NCI-H146 (cell line): ENCODE data around the gene TARBP2.
"Not testable (repeated sequence)": the region's sequence is repeated elsewhere in the genome, so short reads cannot be mapped to it uniquely, and the experiment has no call there.

ENCODE experiments used
- DNase-seq: peaks from one replicate; lab custom pipeline; 2025; lab: John Stamatoyannopoulos, UW

Gene TARBP2

DNA sequence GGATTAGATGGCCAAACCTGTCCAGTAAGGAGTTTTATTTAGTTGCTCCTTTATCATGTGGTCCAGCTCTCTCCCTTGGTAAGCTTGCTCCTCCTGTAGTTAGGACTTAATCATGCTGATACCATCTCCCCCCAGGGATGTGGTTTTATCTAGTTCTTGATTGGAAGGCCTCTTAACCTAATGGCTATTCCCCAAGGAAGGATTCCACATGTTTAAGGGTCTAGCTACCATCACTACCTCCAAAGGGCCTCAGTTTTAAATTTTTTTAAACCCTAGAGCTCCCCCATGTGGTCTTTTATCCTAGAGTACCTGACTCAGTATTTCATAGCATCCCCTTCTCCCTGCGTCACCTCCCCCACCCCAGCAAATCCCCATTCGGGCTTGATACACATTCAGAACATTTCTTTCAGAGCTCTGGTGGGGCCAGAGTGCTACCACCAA lies 24.3 kb upstream of the TARBP2 start:
- DNase-seq, result no peak

DNA sequence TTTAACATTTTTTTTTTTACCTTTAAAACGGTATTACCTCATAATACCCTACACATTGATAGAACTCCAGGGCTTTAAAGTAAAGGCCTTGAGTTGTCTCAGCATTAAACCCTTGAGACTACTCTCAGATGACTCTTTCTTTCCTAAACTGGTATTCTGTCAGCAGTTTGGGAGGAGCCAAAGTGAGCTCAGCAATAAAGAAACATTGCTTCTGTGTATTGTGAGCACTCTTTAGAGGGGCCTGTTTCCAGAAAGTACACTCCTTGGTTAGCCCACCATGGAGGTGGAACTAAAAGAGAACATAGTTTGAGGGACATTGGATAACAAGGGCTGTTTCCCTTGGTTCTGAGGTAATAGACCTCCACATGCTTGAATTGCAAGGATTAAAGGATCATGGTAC lies 22.2 kb upstream of the TARBP2 start:
- DNase-seq, result no peak

DNA sequence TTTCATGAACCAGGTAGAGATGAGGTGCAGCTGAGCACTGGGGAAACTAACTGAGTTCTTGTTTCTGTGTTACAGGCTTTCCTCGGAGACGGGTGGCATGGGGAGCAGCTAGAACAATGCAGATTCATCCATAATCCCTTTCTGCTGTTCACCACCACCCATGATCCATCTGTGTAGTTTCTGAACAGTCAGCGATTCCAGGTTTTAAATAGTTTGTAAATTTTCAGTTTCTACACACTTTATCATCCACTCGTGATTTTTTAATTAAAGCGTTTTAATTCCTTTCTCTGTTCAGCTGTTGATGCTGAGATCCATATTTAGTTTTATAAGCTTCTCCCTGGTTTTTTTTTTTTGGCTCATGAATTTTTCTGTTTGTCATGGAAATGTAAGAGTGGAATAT lies 21.8 kb upstream of the TARBP2 start:
- DNase-seq, result no peak

DNA sequence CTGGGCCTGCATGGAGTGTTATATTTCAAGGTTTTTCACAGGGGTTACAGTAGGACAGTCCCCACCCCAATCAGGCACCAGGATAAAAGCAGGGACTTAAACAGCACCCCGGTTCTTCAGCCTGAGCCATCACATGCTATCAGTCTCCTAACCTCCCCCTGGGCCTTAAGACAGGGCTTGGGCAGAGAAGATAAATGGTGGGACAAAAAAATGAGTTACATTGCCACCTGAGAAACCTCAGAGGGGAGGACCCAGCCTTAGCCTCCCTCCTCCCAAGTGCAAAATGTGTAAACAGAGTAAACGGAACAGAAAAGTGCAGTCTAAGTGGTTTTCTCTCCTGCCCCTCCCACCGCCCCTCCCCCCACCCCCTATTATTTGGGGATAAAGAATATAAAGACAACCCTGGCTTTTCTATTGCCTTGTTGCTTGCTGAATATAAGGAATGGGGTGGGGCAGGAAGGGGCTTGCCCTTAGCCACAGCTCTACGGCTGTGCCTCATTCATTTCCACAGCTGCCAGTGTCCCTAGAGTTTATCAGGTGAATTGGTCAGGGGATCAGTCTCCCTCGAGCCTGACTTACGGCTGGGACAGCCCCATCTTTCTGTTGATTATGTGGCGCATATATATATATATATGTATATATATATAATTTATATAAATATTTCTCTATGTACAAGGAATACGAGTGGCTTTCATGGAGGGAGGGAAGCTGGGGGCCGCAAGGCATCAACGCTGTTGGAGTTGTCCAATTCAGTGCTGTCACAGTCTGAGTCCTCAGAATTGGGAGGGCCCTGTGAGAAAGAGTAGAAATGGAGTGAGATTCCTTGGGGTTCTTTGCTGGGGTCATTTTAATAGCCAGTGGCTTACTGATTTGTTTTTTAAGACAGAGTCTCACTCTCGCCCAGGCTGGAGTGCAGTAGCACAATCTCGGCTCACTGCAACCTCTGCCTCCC lies 20.3 kb upstream of the TARBP2 start:
- no peak for DNase-seq

DNA sequence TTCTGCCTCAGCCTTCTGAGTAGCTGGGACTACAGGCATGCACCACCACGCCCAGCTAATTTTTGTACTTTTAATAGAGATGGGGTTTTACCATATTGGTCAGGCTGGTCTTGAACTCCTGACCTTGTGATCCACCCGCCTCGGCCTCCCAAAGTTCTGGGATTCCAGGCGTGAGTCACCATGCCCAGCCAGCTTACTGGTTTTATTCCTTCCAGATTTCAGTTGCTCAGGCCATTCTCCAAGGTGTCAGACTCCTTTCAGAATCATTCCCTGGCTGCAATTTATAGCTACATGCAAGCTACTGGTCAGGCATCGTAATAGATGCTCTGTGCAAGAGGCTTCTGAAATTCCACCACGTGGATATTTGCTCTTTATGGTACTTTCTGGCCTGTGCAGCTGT lies 19.6 kb upstream of the TARBP2 start:
- not testable (repeated sequence) for DNase-seq

DNA sequence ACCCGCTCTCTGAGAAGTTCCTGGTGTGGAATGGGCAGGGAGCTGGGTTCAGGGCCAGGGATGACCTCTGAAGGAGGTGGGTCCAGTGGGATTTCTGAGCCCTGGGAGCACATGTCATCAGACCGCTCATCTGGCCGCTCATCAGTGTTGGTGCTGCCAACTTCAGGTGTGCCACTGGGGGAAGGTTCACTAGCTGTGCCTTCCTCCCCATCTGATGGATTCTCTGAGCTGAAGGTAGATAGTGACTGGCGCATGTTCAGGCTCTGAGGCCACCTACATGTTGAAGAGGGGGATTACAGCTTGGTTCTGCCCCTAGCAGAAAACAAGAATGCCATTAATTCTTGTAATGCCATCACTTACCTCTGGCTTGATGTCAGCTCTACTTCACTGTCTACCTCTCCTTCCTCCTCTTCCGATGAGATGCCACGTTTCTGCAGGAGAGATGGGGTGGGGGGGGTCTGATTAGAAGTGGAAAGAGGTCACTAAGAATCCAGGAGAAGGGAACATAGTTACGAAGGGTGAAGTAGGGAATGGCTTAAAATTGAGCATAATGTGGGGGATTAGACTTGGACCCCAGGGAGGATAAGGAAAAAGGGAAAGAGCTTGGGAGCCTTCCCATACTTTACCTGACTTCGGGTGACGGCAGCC lies 19.0 kb upstream of the TARBP2 start:
- no peak for DNase-seq

DNA sequence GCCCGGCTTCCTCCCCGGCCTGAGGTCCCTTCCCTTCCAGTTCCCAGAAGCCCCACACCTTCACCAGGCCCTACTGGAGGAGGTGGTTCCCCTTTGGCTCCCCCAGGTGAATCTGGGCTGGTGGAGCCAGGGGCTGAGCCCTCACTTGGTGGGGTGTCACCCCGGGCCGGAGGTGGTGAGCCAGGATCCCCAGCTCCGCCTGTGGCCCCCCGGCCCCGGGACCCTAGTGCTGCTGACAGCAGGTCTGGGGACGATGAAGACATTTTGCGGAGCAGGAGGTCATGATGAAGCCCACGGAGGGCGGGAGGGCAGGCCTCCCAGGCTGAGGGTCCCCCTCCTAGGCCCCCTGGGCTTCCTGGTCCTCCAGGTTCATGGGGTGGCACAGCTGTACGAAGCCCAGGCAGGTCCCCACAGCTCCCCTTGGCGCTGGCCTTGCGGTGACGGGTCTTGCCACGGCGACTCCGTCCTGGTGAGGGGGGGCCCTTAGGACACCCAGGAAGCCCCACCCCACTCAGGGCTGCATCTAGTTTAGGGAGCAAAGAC lies 18.4 kb upstream of the TARBP2 start:
- DNase-seq, result no peak

DNA sequence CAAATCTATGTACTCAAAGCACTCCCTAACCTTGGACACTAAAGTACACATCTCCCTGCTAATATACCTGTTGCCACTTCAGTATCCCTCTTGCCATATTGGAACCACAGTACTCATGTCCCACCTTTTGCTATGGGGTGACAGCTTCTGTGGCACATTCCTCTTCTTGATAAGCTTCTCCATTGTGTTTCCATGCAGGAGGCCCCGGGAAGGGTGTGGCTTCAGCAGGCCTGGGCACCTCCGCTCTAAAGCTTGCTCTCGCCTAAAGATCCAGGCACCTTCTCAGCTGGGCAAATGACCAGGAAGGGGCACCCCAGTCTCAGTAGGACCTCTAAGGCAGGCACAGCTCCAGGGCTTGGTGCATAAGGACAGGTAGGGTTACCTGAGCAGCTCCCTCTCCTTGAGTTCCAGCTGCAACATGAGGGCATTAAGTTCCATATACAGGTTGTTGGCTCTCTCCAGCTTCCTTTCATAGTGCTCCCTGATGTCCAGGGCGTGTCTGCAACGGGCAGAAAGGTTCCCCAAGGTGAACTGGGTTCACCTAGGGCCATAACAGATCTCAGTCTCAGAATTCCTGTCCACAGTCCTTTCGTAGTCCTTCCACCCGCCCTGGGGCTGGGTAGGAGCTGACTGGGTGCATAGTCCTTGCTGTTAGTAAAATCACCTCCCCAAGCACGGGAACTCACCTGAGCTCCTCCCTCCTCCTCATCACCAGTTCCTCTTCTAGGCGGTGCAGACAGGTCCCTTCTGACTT lies 17.7 kb upstream of the TARBP2 start:
- DNase-seq, result no peak

DNA sequence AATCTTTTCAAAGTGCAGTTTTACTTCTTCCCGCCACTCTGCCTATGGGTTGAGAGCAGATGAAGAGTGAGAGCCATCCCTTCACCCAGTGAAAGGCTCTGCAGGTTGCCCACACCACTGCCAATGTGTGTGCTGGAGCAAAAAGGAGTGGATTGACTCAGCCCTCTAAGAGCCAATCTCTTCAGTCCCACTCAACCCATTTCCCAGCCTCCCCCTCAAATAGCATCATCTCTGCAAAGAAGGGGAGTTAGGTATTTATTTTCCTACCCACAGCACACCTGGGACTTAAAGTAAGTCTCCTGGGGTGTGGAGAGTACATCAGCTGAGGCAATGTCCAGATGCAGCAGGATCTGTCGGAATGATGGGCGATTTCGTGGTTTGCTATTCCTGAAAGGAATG lies 17.1 kb upstream of the TARBP2 start:
- no peak for DNase-seq

DNA sequence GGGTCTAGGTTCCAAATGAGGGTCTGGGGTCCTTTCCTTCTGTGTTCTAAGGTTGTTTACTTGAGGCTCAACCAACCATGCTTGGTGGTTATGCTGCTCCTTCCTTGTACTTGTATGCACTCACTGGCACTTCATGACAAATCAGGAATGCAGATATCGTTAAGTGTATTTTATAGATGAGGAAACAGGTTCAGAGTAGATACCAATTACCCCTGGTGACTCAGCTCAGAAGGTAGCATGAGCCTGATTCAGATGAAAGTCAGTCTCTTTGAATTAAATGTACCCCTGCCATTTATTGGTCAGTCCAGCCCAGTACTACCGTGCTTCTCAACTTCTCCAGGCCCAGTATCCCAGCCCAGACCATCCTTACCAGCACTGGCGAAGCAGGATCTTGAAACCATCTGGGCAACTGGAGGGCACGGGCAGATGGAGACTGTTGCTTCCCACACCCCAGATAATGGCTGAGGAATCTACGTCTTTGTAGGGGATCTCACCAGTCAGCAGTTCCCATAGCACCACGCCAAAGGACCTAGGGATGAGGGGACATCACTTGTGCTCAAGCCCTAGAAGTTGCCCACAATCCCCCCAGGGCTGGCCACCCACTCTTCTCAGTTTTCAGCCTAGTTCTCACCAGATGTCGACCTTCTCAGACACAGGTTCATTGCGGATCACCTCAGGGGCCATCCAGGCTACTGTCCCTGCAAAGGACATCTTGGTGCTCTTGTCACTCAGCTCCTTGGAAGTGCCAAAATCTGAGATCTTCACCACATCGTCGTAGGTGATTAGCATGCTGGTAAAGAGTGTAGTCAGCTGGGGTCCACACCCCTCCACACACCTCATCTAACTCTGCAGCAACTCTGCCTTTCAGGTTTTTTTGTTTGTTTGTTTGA lies 16.2 kb upstream of the TARBP2 start:
- DNase-seq, result no peak

DNA sequence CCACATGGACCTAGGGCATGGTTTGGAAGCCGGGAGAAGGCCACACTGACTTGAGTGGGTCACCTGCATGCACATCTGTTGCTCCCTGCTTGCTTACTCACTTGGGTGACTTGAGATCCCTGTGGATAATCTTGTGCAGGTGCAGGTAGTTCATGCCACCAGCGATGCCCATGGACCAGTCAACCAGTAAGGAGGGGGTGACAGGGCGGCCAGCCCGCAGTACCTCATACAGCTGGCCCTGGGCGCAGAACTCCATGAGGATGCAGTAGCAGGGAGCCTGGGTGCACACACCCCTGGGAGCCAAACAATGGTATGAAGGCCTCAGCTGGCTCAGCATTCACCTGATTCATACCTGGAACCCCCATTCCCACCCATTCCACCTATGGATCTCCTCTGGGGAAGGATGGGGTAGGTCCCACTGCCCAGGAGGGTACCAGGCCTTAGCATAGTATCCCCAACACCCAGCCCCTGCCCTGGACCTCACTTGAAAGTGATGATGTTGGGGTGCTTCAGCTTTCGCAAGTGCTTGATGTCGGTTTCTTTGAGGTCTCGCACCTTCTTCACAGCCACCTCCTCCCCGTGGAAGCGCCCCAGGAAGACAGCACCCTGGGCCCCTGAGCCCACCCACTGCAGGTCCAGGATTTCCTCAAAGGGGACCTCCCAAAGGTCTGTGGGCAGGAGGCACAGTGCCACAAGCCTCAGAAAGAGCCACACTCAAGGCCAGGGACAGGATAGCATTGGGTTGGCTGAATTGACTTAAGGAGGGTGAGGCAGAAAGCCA lies 14.9 kb upstream of the TARBP2 start:
- no peak for DNase-seq

DNA sequence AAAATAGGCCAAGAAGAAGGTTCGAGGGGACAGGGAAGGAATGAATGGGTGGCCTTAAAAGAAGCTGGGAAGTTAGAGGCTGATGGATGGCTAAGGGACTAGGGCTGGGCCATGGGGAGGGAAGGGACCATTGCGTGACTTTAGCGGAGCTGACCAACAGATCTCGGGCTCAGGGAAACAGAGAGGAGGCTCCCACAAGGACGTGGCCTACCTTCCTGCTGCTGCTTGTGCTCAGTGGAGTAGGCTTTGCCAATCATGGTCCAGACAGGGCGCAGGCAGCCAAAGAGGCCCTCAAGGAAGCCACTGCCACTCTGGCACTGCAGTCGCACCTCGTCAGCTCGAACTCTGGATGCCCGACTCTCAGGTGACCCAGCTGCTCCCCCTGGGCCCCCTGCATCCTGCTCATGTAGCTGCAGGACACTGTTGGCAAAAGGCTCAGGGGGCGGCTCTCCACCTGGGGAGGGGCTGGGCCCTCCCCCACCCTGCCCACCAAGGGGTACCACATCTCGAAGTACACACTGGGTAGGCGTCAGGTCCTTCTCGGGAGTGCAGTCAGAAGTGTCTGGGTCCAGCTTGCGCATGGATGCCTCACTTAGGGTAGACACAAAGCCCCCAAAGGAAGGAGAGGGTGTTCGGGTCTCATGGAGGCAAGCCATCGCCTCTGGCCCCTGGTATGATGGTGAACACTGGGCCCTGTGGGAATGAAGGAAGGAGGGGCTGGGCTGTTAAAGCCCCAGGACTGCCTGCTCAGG lies 14.2 kb upstream of the TARBP2 start:
- DNase-seq, result no peak

DNA sequence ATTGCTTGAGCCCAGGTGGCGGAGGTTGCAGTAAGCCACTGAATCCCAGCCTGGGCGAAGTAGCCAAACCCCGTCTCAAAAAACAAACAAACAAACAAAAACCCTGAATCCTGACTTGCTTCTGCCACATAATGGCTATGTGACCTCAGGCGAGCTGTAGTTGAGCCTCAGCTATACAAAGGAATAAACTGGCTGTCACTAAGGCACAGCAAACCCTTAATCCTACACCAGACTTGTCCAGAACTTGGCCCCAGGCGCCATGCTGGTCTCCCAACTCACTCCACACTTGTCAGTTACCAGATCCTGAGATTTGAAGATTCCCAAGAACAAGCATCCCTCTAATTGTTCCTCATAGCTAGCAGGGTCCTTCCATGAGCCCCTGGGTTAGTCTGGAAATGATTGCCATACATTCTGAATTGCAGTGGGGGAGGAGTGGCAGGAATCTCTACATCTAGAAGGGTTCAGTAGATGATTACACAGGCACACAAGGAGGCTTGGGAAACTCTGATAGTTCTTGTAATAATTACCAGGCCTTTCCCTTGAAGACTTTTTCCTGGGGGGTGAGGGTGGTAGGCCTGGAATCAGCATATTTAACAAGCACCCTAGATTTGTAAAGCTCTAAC lies 11.7 kb upstream of the TARBP2 start:
- DNase-seq, result no peak

DNA sequence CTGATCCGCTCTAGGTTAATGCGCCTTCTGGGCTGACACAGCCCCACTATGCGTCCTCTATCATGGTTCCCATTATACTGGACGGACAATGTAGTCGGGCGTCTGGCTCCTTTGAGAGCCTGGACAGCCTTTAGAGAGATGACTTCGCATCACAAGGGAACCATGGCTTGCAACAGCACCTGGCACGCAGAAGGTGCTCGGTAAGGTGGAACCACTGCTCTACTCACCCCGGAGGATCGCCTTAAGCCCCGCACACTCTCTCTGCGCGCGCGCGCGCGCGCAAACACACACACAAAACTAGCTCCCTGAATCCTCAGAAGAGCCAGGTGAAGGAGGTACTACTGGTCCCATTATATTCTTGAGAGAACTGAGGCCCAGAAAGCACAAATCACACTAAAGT lies 8.9 kb upstream of the TARBP2 start:
- peak; percentile 13 for DNase-seq

DNA sequence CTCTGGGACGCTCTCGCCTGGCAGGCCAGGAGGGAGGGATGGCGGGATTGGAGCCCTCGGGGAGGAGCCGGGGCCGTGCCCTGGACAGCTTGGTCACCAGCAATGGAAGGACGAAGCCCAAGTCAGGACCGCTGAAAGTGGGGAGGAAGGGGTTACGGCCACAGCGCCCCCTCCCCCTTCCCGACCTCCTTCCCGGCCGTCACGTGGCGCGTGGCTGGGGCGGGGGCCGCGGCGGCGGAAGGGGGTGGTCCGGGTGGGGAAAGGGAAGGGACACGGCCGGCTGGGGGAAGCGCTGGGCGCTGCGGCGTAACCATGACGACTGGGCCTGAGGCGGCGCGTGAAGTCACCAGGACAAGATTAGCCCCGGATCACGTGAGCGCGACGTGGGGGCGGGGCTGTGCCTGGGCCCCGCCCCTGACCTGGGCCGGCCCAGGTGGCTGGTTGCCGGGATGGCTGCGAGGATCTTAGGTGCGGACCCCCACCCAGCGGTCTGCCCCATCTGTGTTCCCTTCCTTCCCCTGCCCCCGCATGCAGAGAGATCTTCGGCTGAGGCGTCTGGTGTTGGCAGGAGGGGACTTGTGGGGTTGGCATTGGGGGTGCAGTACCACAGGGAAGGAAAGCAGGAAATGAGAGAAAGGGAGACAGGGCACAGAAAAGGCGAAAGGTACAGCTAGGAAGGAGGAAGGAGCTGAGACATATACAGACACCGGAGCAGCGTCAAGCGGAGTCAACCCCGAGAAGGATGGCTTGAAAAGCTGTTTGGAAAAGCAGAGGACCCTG lies 8.1 kb upstream of the TARBP2 start:
- peak; percentile 96 for DNase-seq

DNA sequence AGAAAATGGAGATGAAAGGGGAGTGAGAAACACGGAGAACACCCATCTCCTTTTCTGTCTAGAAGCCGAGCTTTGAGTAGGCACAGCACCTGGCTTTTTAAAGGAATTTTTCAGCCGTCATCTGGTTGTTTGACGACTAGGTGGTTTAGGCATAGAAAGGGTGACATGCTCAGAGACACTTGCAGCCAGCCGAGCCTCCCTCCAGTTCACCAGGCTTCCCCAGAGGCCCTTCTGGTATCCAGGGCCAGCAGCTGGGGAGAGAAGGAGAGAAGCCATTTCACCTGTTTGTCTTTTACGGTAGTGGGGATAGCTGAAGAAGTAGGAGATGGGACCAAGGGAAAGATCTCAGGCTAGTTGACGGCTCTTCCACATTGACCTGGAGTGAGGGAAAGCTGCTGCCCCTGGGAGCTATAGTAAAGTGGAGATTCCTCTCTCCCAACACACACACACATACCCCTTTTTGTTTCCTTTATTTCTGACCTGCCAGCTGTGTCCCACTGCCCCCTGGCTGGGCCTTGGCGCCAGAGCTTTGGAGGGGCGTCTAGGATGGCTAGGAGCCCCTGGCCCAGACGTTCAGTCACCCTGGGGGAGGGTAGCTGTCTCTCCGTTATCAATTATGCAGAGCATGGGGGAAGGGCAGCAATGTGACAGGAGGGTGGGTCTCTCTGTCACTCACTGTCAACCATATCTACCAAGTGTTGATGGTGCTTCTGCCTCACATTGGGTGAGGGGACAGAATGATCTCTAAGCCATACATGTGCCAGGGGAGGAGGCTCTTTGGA lies 7.3 kb upstream of the TARBP2 start:
- DNase-seq, result peak; percentile 42

DNA sequence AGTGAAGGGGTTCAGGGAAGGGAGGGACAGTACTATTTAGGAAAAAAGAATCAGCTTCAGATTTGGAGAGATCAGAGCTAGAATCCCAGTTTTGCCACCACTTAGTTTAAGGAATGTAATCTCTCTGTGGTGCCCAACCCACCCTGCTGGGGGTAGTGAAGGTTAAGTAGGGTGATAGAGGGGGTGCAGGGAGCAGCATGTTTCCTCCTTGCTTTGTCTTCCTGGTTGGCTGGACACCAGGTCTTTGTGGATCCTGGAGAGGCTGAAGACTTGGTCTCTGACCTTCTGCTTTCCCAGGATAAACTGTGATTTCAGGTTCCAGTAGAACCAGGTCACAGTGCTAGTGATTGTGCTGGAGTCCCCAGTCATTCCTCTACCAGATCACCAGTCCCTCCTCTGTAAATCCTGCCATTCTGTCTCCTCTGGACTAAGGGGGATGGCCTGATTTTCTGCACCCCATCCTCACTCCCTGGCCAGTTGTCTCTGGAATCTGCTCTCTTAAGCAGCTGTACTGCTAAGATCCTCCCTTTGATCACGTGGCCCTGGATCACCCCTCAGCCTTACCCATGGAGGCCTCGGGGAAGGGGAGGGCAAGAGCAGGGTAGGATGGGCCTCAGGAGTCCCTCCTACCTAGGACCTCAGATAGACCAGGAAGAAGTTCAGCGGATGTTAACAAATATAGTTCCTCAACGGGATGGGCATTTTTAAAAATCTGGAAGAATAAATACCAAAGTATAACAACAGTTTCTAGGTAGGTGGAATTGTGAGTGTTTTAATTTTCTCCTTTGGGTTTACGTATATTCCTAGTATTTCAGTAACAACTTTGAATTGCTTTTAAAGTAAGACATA lies 5.0 kb upstream of the TARBP2 start:
- no peak for DNase-seq
